Measurements from ENCODE around the gene UBE2J2.

The UBE2J2 gene

GRCh38 chr1:1309251-1310108, 35.8 kb upstream of the UBE2J2 start:
- DNase-seq: no peak

GRCh38 chr1:1308756-1309250, 35.1 kb upstream of the UBE2J2 start:
- no peak for DNase-seq

GRCh38 chr1:1307923-1308755, 34.5 kb upstream of the UBE2J2 start, which contains the start of the genes ACAP3 and PUSL1:
TSS of gene ACAP3 (minus strand) at chr1:1307930. CDS start at chr1:1307815, 115 bp downstream.
TSS of gene PUSL1 (plus strand) at chr1:1308597. CDS start at chr1:1308644, 47 bp downstream.
- peak; percentile 90 for DNase-seq

- DNase-seq: no peak
These were observed 33.7 kb upstream of the UBE2J2 start for GRCh38 chr1:1307261-1307922.

GRCh38 chr1:1306661-1307260, 33.1 kb upstream of the UBE2J2 start:
- no peak for DNase-seq

- DNase-seq: no peak
These were observed 32.5 kb upstream of the UBE2J2 start for GRCh38 chr1:1306070-1306660.

- DNase-seq: no peak
These were observed 31.8 kb upstream of the UBE2J2 start for GRCh38 chr1:1305300-1306069.

GRCh38 chr1:1304331-1305299, 31.0 kb upstream of the UBE2J2 start:
- no peak for DNase-seq

- DNase-seq: no peak
These were observed 30.1 kb upstream of the UBE2J2 start for GRCh38 chr1:1303736-1304135.

- no peak for DNase-seq
These were observed 29.4 kb upstream of the UBE2J2 start for GRCh38 chr1:1302951-1303509.

- DNase-seq: no peak
These were observed 28.4 kb upstream of the UBE2J2 start for GRCh38 chr1:1302006-1302430.

- no peak for DNase-seq
These were observed 26.7 kb upstream of the UBE2J2 start for GRCh38 chr1:1300352-1300739.

GRCh38 chr1:1299686-1300351, 26.2 kb upstream of the UBE2J2 start:
- DNase-seq: no peak

- no peak for DNase-seq
These were observed 25.4 kb upstream of the UBE2J2 start for GRCh38 chr1:1298861-1299685.

- DNase-seq: no peak
These were observed 24.3 kb upstream of the UBE2J2 start for GRCh38 chr1:1297802-1298424.

- no peak for DNase-seq
These were observed 22.7 kb upstream of the UBE2J2 start for GRCh38 chr1:1296070-1297061.
